ENCODE results near the gene RPS6KC1.
"Not testable (repeated sequence)": the region's sequence is repeated elsewhere in the genome, so short reads cannot be mapped to it uniquely, and the experiment has no call there.

The RPS6KC1 gene

GRCh38 chr1:213138391-213138790, 87.3 kb downstream of the RPS6KC1 start:
- DNase-seq (ENCODE audit: extremely low read depth, low read depth) = no peak
- TF ChIP-seq CTCF (IDR thresholded peaks at IDR 0.05; ENCODE audit: low read depth, low read length) = no peak

GRCh38 chr1:213138892-213139291, 87.9 kb downstream of the RPS6KC1 start:
- DNase-seq (ENCODE audit: extremely low read depth, low read depth) = no peak
- no peak for TF ChIP-seq CTCF (IDR thresholded peaks at IDR 0.05; ENCODE audit: low read depth, low read length)

GRCh38 chr1:213148905-213149304, 97.9 kb downstream of the RPS6KC1 start:
- no peak for TF ChIP-seq CTCF (IDR thresholded peaks at IDR 0.05; ENCODE audit: low read depth, low read length)
- no peak for DNase-seq (ENCODE audit: extremely low read depth, low read depth)

GRCh38 chr1:213150090-213150489, 99.0 kb downstream of the RPS6KC1 start:
- not testable (repeated sequence) for DNase-seq (ENCODE audit: extremely low read depth, low read depth)

GRCh38 chr1:213154056-213154685, 103.1 kb downstream of the RPS6KC1 start:
- DNase-seq (ENCODE audit: extremely low read depth, low read depth) = no peak
- TF ChIP-seq CTCF (IDR thresholded peaks at IDR 0.05; ENCODE audit: low read depth, low read length) = no peak

GRCh38 chr1:213159376-213159775, 108.3 kb downstream of the RPS6KC1 start:
- DNase-seq (ENCODE audit: extremely low read depth, low read depth) = no peak
- no peak for TF ChIP-seq CTCF (IDR thresholded peaks at IDR 0.05; ENCODE audit: low read depth, low read length)

- DNase-seq (ENCODE audit: extremely low read depth, low read depth) = not testable (repeated sequence)
Measured at GRCh38 chr1:213160442-213160841, 109.4 kb downstream of the RPS6KC1 start.

GRCh38 chr1:213162338-213162737, 111.3 kb downstream of the RPS6KC1 start:
- no peak for TF ChIP-seq CTCF (IDR thresholded peaks at IDR 0.05; ENCODE audit: low read depth, low read length)
- no peak for DNase-seq (ENCODE audit: extremely low read depth, low read depth)
